OCI-LY7 (cell line): ENCODE measurements around the gene NAV2.

Source experiments
- EZH2phosphoT487 ChIP-seq: fragments of 200-600 bp; sonication (generic); IDR thresholded peaks from 2 replicates; pipeline ENCODE4 v1.6.1; 2018; ENCODE audit warnings: low read depth, borderline replicate concordance, mild to moderate bottlenecking, mixed run types, antibody characterized with exemption, low read length, moderate library complexity, mixed read lengths
- TF ChIP-seq, protein P1 (sequence below): fragments of 200-600 bp; sonication (generic); conservative IDR thresholded peaks from 2 replicates; pipeline ENCODE4 v1.5.1; 2014; ENCODE audit warnings: mild to moderate bottlenecking, antibody characterized with exemption, low read length, moderate library complexity, mixed read lengths

GRCh38 chr11:19868281-19868821 lies 155.7 kb downstream of the NAV2 start:
- TF ChIP-seq, protein P1, sequence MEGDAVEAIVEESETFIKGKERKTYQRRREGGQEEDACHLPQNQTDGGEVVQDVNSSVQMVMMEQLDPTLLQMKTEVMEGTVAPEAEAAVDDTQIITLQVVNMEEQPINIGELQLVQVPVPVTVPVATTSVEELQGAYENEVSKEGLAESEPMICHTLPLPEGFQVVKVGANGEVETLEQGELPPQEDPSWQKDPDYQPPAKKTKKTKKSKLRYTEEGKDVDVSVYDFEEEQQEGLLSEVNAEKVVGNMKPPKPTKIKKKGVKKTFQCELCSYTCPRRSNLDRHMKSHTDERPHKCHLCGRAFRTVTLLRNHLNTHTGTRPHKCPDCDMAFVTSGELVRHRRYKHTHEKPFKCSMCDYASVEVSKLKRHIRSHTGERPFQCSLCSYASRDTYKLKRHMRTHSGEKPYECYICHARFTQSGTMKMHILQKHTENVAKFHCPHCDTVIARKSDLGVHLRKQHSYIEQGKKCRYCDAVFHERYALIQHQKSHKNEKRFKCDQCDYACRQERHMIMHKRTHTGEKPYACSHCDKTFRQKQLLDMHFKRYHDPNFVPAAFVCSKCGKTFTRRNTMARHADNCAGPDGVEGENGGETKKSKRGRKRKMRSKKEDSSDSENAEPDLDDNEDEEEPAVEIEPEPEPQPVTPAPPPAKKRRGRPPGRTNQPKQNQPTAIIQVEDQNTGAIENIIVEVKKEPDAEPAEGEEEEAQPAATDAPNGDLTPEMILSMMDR: no peak
- no peak for TF ChIP-seq EZH2phosphoT487
